HL-60 (cell line): ENCODE data around the gene RASD2.
A peak's percentile ranks its signal among the peaks of the same experiment; 100 is the strongest.

Experiments used
- POLR2AphosphoS5 ChIP-seq: IDR thresholded peaks from 2 replicates; pipeline ENCODE4 v1.6.1; 2012; ENCODE audit warnings: low read depth
- REST ChIP-seq: IDR thresholded peaks from 2 replicates; pipeline ENCODE4 v1.6.1; 2012; ENCODE audit warnings: low read depth; ENCODE audit not compliant: insufficient replicate concordance
- SPI1 ChIP-seq: IDR thresholded peaks from 2 replicates; pipeline ENCODE4 v1.6.1; 2012; ENCODE audit warnings: low read depth, mild to moderate bottlenecking, borderline replicate concordance
- TF ChIP-seq, protein P1 (sequence below): IDR thresholded peaks from one replicate; pipeline ENCODE4 v1.5.1; 2011; ENCODE audit warnings: low read length, control low read depth, inconsistent platforms; ENCODE audit not compliant: insufficient read depth

DNA sequence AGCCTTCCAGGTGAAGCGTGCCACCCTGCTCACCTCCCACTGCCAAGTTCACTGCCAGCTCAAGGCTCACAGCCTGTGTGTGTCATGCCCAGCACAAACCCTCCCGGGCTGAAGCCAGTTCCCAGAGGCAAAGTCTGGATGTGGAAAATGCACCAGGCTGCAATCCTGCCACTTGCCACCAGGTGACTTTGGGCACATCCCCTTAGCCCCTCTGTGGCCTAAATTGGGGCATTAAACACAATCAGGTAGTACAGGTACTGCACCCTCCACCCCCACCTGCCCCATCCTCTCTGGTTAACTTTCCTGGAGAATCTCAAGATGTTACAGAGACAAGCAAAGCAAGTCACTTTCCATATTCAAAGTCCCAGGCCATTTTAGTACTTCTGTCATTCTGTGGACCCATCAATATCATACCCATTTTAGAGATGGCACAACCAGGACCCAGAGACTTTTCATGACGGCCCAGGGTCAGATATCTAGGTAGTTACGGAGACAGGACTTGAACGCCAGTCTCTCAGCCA lies 1.8 kb upstream of the RASD2 start:
- TF ChIP-seq, protein P1, sequence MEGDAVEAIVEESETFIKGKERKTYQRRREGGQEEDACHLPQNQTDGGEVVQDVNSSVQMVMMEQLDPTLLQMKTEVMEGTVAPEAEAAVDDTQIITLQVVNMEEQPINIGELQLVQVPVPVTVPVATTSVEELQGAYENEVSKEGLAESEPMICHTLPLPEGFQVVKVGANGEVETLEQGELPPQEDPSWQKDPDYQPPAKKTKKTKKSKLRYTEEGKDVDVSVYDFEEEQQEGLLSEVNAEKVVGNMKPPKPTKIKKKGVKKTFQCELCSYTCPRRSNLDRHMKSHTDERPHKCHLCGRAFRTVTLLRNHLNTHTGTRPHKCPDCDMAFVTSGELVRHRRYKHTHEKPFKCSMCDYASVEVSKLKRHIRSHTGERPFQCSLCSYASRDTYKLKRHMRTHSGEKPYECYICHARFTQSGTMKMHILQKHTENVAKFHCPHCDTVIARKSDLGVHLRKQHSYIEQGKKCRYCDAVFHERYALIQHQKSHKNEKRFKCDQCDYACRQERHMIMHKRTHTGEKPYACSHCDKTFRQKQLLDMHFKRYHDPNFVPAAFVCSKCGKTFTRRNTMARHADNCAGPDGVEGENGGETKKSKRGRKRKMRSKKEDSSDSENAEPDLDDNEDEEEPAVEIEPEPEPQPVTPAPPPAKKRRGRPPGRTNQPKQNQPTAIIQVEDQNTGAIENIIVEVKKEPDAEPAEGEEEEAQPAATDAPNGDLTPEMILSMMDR = peak; percentile 32
- no peak for TF ChIP-seq REST
- no peak for TF ChIP-seq SPI1
- TF ChIP-seq POLR2AphosphoS5 = no peak
